GM13976 (cell line): Measurements from ENCODE around the gene SLC11A1.

Source experiments
- DNase-seq: peaks from one replicate; pipeline ENCODE4 v3.0.0; 2012; ENCODE audit warnings: low spot score
- CTCF ChIP-seq: IDR thresholded peaks from 2 replicates; pipeline ENCODE4 v1.5.1; 2012; ENCODE audit warnings: borderline replicate concordance, mild to moderate bottlenecking; ENCODE audit not compliant: insufficient read depth; ENCODE audit errors: extremely low read depth, missing control alignments, control extremely low read depth
- in situ Hi-C: fragments of 300-500 bp; cut with MboI; formaldehyde crosslinking; loops from one replicate; pipeline ENCODE4 v1.12.0; 2022; ENCODE audit warnings: low sequenced_read_pairs, mixed read lengths, inconsistent platforms; ENCODE audit not compliant: unreplicated experiment

Gene SLC11A1

GRCh38 chr2:218381916-218382366, at the start of gene SLC11A1:
Gene SLC11A1, plus strand, starts transcription at chr2:218382273. Its CDS starts 96 bp downstream, at chr2:218382369.
- in situ Hi-C loops, result no loop called here
- DNase-seq, result no peak
- TF ChIP-seq CTCF, result no peak

GRCh38 chr2:218332288-218332687, 49.8 kb upstream of the SLC11A1 start:
- DNase-seq, result peak; percentile 20
- TF ChIP-seq CTCF, result no peak
- in situ Hi-C loops, result no loop called here

- DNase-seq, result peak; percentile 35
- in situ Hi-C loops, result no loop called here
Observed at GRCh38 chr2:218332920-218333645, 49.0 kb upstream of the SLC11A1 start.

GRCh38 chr2:218334531-218334930, 47.5 kb upstream of the SLC11A1 start:
- no peak for TF ChIP-seq CTCF
- no peak for DNase-seq
- in situ Hi-C loops, result no loop called here

More at GRCh38 chr2:218332920-218333645, 49.0 kb upstream of the SLC11A1 start:
- TF ChIP-seq CTCF, result no peak

- TF ChIP-seq CTCF, result no peak
- in situ Hi-C loops, result no loop called here
- no peak for DNase-seq
Observed at GRCh38 chr2:218340656-218341055, 41.4 kb upstream of the SLC11A1 start.

GRCh38 chr2:218341381-218341780, 40.7 kb upstream of the SLC11A1 start:
- TF ChIP-seq CTCF, result no peak
- in situ Hi-C loops, result no loop called here
- no peak for DNase-seq
